HFF-Myc (cell line): Measurements from ENCODE around the gene TICRR.
A peak's percentile ranks its signal among the peaks of the same experiment; 100 is the strongest.
"Not testable (repeated sequence)": the region's sequence is repeated elsewhere in the genome, so short reads cannot be mapped to it uniquely, and the experiment has no call there.

Source experiments
- DNase-seq: peaks from one replicate; pipeline ENCODE4 v3.0.0-alpha.2; 2011; ENCODE audit warnings: low read depth; ENCODE audit errors: extremely low read depth
- H3K4me3 ChIP-seq: replicated peaks from 2 replicates; pipeline ENCODE4 v1.5.1; 2011; ENCODE audit warnings: low read depth, mild to moderate bottlenecking, control low read depth, low read length
- TF ChIP-seq, protein P1 (sequence below): IDR thresholded peaks from 2 replicates; pipeline ENCODE4 v1.5.1; 2012; ENCODE audit warnings: mild to moderate bottlenecking, low read depth, low read length, control low read depth; ENCODE audit errors: missing control alignments

The TICRR gene

DNA sequence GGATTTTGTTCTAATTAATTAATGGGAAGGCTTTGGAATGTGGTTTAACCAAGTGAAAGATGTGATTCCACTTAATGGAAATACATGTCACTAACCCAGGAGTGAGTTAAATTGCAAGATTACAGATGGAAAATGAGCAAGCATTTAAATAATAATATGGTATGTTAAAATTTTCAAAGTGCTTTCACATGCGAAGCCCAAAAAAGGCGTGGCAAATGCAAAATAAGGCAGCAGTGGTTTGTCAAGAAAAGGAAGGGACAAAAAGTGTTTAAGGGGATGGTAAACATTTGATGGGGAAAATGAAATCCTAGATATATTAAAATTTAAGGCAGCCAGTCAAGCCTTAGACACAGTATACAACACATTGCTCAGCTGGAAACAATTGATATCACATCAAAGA lies 2.9 kb downstream of the TICRR start:
- TF ChIP-seq, protein P1, sequence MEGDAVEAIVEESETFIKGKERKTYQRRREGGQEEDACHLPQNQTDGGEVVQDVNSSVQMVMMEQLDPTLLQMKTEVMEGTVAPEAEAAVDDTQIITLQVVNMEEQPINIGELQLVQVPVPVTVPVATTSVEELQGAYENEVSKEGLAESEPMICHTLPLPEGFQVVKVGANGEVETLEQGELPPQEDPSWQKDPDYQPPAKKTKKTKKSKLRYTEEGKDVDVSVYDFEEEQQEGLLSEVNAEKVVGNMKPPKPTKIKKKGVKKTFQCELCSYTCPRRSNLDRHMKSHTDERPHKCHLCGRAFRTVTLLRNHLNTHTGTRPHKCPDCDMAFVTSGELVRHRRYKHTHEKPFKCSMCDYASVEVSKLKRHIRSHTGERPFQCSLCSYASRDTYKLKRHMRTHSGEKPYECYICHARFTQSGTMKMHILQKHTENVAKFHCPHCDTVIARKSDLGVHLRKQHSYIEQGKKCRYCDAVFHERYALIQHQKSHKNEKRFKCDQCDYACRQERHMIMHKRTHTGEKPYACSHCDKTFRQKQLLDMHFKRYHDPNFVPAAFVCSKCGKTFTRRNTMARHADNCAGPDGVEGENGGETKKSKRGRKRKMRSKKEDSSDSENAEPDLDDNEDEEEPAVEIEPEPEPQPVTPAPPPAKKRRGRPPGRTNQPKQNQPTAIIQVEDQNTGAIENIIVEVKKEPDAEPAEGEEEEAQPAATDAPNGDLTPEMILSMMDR: no peak
- DNase-seq: no peak
- peak overlapping the region; percentile 68 for H3K4me3 ChIP-seq

DNA sequence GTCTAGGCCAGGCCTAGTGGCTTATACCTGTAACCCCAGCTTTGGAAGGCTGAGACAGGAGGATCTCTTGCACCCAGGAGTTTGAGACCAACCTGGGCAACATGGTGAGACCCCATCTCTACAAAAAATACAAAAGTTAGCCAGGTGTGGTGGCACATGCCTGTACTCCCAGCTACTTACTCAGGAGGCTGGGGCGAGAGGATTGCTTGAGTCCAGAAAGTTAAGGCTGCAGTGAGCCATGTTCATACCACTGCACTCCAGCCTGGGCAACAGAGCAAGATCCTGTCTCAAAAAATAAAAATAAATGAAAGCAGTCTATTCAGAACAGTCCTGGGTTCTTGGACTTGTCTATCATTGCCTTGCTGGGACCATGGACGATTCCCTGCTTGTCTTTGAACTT lies 5.5 kb downstream of the TICRR start:
- H3K4me3 ChIP-seq: not testable (repeated sequence)

DNA sequence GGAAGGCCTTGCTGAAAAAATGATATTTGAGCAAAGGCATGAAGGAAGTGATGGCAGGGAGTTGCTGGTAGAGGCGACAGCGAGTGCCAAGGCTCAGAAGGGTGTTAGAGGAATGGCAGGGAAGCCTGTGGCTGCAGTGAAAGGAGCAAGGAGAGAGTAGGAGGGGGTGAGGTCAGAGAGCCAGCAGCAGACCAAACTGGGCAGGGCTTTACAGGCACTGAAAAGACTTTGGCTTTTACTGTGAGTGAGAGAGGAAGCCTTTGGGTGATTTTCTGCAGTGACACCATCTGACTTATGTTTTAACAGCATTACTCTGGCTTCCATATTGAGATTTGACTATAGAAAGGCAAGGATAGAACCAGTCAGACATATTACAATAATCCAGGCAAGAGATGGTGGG lies 11.4 kb downstream of the TICRR start:
- DNase-seq: no peak
- TF ChIP-seq, protein P1: no peak
- H3K4me3 ChIP-seq: no peak overlapping the region

More for the DNA sequence above, 5.5 kb downstream of the TICRR start:
- DNase-seq: not testable (repeated sequence)

DNA sequence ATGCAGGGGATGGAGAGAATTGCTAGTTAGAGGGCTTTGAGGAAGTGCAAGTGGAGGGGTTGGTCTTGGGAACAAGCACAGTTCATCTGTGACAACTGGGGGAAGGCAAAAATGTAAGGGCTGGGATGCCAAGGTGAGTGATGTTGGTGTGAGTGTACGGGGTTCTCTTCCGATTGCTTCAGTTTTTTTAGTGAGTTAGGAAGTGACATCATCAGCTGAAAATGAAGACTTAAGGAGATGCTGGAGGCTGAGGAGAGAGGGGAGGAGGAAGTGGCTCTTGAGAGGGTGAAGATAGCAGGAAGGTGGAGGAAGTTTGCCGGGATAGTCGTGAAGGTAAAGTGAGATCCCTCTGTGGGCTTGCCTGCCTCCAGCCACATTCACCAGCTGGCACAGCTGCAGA lies 12.7 kb downstream of the TICRR start:
- no peak for DNase-seq
- TF ChIP-seq, protein P1: no peak
- H3K4me3 ChIP-seq: no peak overlapping the region

DNA sequence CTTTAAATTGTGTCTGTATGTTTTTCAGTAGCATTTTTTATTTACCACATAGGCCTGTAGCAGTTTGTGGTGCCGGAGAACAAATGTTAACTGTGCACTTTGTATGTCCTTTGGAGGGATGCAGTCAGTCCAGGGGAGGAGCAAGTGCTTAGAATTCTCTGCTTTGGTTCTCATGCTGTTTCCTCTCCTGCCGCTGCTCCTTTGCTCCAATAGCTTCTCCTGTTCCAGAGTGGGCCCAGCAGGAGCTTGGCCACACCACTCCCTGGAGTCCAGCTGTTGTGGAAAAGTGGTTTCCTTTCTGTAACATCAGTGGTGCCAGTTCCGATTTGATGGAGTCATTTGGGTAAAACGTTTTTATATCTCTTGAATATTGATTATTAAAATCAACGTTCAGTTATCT lies 16.6 kb downstream of the TICRR start:
- TF ChIP-seq, protein P1: no peak
- no peak for DNase-seq
- H3K4me3 ChIP-seq: no peak overlapping the region

DNA sequence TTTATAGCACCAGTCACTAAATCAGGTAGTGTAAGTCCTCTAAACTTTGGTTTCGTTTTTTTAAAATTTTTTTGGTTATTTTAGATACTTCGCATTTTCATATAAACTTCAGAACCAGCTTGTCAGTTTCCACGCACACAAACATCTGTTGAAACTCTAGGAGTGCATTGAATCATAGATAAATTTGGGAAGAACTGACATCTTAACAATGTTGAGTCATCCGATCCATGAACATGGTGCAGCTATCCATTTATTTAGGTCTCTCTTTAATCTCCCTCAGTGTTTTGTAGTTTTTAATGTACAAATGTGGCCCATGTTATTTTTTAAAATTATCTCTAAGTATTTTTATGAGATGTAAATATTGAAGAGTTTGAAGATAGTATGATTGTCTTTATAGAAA lies 17.7 kb downstream of the TICRR start:
- TF ChIP-seq, protein P1: no peak
- H3K4me3 ChIP-seq: no peak overlapping the region
- no peak for DNase-seq

DNA sequence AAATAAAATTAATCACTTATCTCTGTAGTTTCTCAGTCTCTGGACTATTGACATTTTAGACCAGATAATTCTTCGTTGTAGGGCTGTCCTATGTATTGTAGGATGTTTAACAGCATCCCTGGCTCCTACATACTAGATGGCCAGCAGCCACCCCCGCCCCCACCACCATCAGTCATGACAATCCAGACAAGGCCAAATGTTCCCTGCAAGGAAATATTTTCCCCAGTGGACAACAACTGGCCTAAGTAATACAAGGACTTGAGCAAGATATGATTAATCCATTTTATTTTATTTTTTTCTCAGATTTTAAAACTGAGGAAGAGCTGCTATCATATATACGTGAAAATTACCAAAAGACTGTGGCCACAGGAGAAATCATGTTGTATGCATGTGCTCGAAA lies 23.8 kb downstream of the TICRR start:
- no peak overlapping the region for H3K4me3 ChIP-seq
- no peak for DNase-seq
- TF ChIP-seq, protein P1: no peak

DNA sequence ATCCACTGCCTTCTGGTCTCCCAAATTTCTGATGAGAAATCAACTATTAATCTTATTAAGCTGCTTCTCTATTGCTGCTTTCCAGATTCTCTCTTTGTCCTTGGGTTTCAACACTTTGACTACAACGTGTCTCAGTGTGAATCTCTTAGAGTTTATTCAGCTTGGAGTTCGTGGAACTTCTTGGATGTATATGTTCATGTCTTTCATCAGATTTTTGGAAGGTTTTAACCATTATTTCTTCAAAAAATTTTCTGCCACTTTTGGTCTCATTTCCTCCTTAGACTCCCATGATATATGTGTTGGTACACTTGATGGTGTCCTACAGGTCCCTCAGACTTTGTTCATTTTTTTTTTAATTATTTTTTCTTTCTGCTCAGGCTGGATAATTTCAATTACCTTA lies 36.0 kb downstream of the TICRR start:
- no peak for DNase-seq
- H3K4me3 ChIP-seq: no peak overlapping the region
- TF ChIP-seq, protein P1: no peak
